GM06990 (cell line): ENCODE measurements around the gene SYTL5.

Source experiments
- DNase-seq: peaks from one replicate; pipeline ENCODE4 v3.0.0-alpha.2; 2011; ENCODE audit not compliant: insufficient read length; ENCODE audit errors: extremely low read depth
- H3K27me3 ChIP-seq: replicated peaks from 2 replicates; pipeline ENCODE4 v1.6.0; 2011; ENCODE audit warnings: low read length; ENCODE audit not compliant: control insufficient read depth, insufficient read depth
- H3K36me3 ChIP-seq: 2 replicates; pipeline ENCODE4 v1.5.1; 2011; ENCODE audit warnings: low read length; ENCODE audit not compliant: control insufficient read depth, insufficient read depth
- H3K4me3 ChIP-seq: replicated peaks from 2 replicates; pipeline ENCODE4 v1.5.1; 2011; ENCODE audit warnings: low read depth, mild to moderate bottlenecking, control low read depth, low read length
- TF ChIP-seq, protein P1 (sequence below): IDR thresholded peaks from 2 replicates; pipeline ENCODE4 v1.5.1; 2011; ENCODE audit warnings: low read length, control low read depth, mild to moderate bottlenecking, inconsistent platforms; ENCODE audit not compliant: insufficient read depth, poor library complexity, severe bottlenecking

SYTL5 gene

DNA sequence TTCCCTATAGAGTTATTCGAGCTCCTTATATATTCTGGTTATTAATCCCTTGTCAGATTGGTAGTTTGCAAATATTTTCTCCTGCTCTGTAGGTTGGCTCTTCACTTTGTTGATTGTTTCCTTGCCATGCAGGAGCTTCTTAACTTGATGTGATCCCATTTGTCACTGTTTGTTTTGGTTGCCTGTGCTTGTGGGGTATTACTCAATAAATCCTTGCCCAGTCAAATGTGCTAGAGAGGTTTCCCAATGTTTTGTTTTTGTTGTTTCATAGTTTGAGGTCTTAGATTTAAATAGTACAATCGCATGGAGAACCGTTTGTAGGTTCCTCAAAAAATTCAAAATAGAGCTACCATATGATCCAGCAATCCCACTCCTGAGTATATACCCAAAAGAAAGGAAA is 2.3 kb upstream of the SYTL5 start:
- Histone ChIP-seq H3K27me3 (no peaks in the 10 kb centered on the region), H3K36me3 (no peaks in the 10 kb centered on the region), H3K4me3 (no peak overlapping the region)
- TF ChIP-seq, protein P1, sequence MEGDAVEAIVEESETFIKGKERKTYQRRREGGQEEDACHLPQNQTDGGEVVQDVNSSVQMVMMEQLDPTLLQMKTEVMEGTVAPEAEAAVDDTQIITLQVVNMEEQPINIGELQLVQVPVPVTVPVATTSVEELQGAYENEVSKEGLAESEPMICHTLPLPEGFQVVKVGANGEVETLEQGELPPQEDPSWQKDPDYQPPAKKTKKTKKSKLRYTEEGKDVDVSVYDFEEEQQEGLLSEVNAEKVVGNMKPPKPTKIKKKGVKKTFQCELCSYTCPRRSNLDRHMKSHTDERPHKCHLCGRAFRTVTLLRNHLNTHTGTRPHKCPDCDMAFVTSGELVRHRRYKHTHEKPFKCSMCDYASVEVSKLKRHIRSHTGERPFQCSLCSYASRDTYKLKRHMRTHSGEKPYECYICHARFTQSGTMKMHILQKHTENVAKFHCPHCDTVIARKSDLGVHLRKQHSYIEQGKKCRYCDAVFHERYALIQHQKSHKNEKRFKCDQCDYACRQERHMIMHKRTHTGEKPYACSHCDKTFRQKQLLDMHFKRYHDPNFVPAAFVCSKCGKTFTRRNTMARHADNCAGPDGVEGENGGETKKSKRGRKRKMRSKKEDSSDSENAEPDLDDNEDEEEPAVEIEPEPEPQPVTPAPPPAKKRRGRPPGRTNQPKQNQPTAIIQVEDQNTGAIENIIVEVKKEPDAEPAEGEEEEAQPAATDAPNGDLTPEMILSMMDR: no peak
- no peak for DNase-seq

DNA sequence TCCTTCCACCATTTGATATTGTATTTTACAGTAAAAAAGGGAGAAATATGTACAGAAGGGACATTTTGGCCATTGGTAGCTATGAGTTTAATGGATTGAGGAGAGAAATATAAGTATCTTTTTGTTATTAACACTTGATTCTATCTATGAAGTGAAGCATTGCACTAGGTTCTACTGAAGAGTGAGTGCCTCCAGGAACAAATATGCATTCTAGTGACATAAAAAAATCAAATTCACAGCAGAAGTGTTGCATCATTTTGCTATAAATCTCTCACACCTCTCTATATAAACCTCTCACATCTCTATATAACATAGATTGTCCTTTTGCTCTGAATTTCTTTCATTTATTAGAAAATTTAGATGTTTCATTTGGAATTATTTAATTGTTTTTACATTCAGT is 425 bp downstream of the SYTL5 start:
- DNase-seq: no peak
- H3K27me3 ChIP-seq: no peaks in the 10 kb centered on the region
- H3K36me3 ChIP-seq: no peaks in the 10 kb centered on the region
- H3K4me3 ChIP-seq: no peak overlapping the region
- TF ChIP-seq, protein P1: no peak

DNA sequence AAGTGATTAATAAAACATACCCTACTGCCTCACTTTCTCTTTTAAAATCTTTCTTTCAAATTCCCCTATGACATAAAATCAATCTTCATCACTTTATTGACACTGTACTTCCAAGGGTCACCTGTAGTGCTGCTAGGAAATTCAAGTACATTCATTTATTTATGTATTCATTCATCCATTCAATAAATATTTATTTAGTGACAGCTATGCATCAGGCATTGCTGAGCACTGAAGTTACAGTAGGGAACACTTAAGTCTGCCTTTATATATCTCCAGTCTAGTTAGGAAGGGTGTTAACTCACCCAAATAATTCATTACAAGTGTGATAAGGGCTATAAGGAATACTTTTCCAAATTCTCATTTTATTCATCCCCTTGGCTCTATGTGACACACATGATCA is 2.3 kb downstream of the SYTL5 start:
- Histone ChIP-seq H3K4me3 (no peak overlapping the region), H3K36me3 (no peaks in the 10 kb centered on the region), H3K27me3 (no peaks in the 10 kb centered on the region)
- TF ChIP-seq, protein P1: no peak
- DNase-seq: no peak

DNA sequence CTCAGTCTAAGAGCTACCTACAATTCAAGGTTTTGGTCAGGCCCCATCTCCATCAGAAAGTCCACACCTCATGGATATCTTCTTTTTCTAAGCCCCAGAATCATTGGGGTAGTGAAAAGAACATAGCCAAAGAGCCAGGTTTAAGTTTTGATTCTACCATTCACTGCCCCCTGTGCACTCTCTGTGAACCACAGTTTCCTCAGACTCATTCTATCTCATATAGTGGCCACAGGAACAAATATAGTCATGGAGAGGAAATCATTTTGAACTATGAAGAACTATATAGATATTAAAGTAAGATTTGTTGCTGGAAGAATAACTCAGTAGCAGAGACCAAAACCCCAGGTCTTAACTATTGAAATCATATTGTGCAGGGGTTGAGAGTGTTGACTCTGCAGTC is 3.3 kb downstream of the SYTL5 start:
- H3K36me3 ChIP-seq: no peaks in the 10 kb centered on the region
- DNase-seq: no peak
- TF ChIP-seq, protein P1: no peak
- H3K27me3 ChIP-seq: no peaks in the 10 kb centered on the region
- no peak overlapping the region for H3K4me3 ChIP-seq

DNA sequence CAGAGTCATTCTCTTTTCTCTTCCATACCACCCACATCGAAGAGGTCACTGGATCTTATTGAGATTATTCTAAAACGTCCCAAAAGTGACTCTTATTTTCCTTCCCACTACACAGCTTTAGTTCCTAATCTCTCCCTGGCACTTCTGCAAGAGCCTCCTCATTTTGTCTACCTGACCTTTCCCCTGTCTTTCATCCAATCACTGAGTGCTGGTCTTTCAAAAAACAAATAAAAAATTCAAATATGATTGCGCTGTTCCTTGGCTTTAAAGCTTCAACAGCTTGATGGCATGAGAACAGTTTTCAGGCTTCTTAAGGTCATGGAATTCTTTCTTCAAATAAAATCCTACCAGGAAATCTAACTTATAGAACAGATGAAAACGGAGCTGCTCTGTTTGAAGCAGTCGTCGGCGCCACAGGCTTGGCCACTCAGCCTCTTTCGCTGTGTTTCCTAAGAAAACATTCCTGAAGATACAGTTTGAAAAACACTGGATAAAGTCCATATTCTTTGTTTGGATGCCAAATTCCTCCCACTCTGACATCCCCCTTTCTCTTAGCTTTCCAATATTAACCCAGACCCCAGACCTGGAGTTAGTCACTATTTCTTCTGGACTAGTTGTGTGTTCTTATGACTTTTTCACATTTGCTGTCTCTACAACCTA is 12.5 kb downstream of the SYTL5 start:
- Histone ChIP-seq H3K36me3 (no peaks in the 10 kb centered on the region), H3K27me3 (no peaks in the 10 kb centered on the region), H3K4me3 (no peak overlapping the region)
- DNase-seq: no peak
- TF ChIP-seq, protein P1: no peak

DNA sequence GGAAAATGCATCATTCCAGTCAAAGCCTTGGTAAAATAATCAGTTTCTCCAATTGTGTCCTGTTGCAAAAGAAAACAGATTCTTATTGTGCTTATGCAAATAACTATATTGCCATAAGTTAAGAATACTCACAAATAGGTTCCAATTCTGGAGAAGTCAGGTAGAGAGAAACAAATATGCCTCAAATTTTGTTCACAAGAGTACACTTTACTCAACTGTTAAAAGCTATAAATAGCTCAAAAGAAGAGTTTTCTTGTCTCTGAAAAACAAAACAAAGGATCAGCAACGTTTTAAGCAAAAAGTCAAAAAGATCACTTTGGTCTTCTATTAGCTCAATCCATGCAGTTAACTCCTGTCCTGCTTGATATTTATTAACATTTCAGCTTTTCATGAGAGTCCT is 21.9 kb downstream of the SYTL5 start:
- H3K27me3 ChIP-seq: no peaks in the 10 kb centered on the region
- H3K4me3 ChIP-seq: no peak overlapping the region
- no peak for DNase-seq
- TF ChIP-seq, protein P1: no peak
- no peaks in the 10 kb centered on the region for H3K36me3 ChIP-seq
